Stimulated activated naive CD4-positive, alpha-beta T cell treated with Interleukin-2 at 50 U/mL for 16 hours (primary cell): ENCODE measurements around the gene ACSL1.
A peak's percentile ranks its signal among the peaks of the same experiment; 100 is the strongest.

ENCODE experiments used
- DNase-seq: peaks from one replicate; lab custom pipeline; 2025; lab: John Stamatoyannopoulos, UW

Gene ACSL1

GRCh38 chr4:184825896-184826690, at the start of gene ACSL1:
Gene ACSL1, minus strand, starts transcription at chr4:184825968. Its CDS starts 22,454 bp downstream, at chr4:184803514.
- peak; percentile 74 for DNase-seq

GRCh38 chr4:184873054-184873453, 47.3 kb upstream of the ACSL1 start:
- DNase-seq: no peak

GRCh38 chr4:184870718-184871117, 45.0 kb upstream of the ACSL1 start:
- DNase-seq: no peak

- no peak for DNase-seq
Measured at GRCh38 chr4:184868623-184869022, 42.9 kb upstream of the ACSL1 start.

- no peak for DNase-seq
Measured at GRCh38 chr4:184863916-184864315, 38.1 kb upstream of the ACSL1 start.

GRCh38 chr4:184861047-184861446, 35.3 kb upstream of the ACSL1 start:
- DNase-seq: no peak

- DNase-seq: no peak
Measured at GRCh38 chr4:184860018-184860779, 34.4 kb upstream of the ACSL1 start.

- no peak for DNase-seq
Measured at GRCh38 chr4:184857441-184858121, 31.8 kb upstream of the ACSL1 start.

GRCh38 chr4:184856277-184856609, 30.5 kb upstream of the ACSL1 start:
- DNase-seq: no peak

- no peak for DNase-seq
Measured at GRCh38 chr4:184854673-184855072, 28.9 kb upstream of the ACSL1 start.

- no peak for DNase-seq
Measured at GRCh38 chr4:184853436-184853835, 27.7 kb upstream of the ACSL1 start.

GRCh38 chr4:184851886-184852285, 26.1 kb upstream of the ACSL1 start:
- no peak for DNase-seq

- DNase-seq: no peak
Measured at GRCh38 chr4:184851200-184851541, 25.4 kb upstream of the ACSL1 start.

GRCh38 chr4:184850431-184851199, 24.8 kb upstream of the ACSL1 start:
- DNase-seq: no peak

- no peak for DNase-seq
Measured at GRCh38 chr4:184850018-184850417, 24.2 kb upstream of the ACSL1 start.

- DNase-seq: no peak
Measured at GRCh38 chr4:184849185-184849584, 23.4 kb upstream of the ACSL1 start.

GRCh38 chr4:184848510-184848909, 22.7 kb upstream of the ACSL1 start:
- no peak for DNase-seq

- no peak for DNase-seq
Measured at GRCh38 chr4:184846531-184846930, 20.8 kb upstream of the ACSL1 start.

- DNase-seq: no peak
Measured at GRCh38 chr4:184845367-184846021, 19.7 kb upstream of the ACSL1 start.

- no peak for DNase-seq
Measured at GRCh38 chr4:184844742-184845141, 19.0 kb upstream of the ACSL1 start.

GRCh38 chr4:184843984-184844554, 18.3 kb upstream of the ACSL1 start:
- no peak for DNase-seq
